ENCODE measurements around the gene SUPT20H. TPM values are rescaled to one million over a fixed set of nuclear protein-coding genes. Genes with fewer than 3 reads are reported as not detected.
"Not testable (repeated sequence)": the region's sequence is repeated elsewhere in the genome, so short reads cannot be mapped to it uniquely, and the experiment has no call there.

The SUPT20H gene
- total RNA-seq, 1 donor from 2014 or later: 62.8 TPM

DNA sequence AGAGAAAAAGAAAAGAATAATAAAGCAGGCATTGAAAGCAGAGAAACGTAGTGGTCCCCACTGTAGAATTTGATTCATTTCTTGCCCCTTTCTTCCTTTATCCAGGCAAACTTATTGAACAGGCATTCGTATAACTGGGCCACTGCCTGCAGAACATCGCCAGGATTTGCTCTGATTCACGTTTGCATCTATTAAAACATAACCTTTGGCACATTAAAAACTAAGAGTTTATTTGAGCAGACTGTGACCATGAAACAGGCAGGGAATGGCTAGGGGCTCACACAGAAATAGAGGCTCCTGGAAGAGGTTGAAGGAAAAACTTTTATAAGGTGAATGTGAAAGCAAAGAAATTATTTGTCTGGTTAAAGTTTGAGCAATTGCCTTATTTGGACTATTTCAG lies 12.5 kb upstream of the SUPT20H start:
- intact Hi-C loops (cut with DNase I): no loop called here

GRCh38 chr13:37070956-37071355 lies 11.5 kb upstream of the SUPT20H start:
- intact Hi-C loops (cut with DNase I): no loop called here
- DNase-seq (ENCODE audit: low spot score): no peak
- ATAC-seq: no peak

More for the DNA sequence above, 12.5 kb upstream of the SUPT20H start:
- no peak for ATAC-seq
- DNase-seq (ENCODE audit: low spot score): no peak

GRCh38 chr13:37070145-37070695 lies 10.7 kb upstream of the SUPT20H start:
- ATAC-seq (peak; percentile 23), DNase-seq (ENCODE audit: low spot score) (no peak)
- intact Hi-C loops (cut with DNase I): no loop called here

DNA sequence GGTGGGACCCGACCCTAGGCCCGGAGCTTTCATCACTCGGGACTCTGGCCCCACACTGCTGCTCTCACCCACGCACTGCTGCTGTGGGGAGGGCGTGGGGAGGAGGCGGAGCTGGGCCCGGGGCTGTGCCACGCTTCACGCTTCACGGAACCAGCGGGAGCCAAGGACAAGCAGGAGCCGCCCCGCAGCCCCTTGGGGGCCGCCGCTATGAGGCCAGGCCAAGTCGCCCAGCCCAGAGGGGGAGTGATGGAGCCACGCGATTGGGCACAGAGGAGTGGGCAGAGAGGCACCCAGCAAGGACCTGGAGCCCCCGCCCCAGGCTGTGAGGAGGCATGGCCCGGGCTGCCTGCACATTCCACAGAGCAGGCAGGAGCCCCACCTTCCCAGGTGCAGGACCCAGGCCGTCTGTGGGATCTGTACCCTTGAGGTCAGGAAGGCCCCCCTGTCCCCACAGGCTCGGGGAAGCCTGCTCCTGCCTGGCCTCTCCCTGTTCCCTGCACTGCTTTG lies 10.2 kb upstream of the SUPT20H start:
- no peak for DNase-seq (ENCODE audit: low spot score)
- peak; percentile 28 for ATAC-seq
- intact Hi-C loops (cut with DNase I): no loop called here

DNA sequence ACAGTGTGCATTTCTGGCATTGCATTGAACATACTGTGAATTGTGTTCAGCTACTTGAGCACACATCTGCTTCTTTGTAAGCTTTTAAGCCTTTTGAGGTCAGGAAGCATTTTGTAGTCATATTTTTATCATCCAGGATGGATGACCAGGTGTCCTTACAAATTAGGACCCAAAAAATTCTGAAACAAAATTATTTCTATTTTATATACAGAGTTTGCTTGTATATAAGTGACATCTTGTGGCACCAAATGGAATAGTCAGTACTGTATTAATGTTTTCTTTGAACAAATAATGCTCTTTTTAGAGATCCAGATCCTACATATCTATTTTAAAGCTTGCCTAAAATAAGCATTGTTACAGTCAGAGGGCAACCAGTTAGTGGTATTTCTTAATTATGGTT lies 9.5 kb upstream of the SUPT20H start:
- no peak for ATAC-seq
- intact Hi-C loops (cut with DNase I): no loop called here
- DNase-seq (ENCODE audit: low spot score): no peak

DNA sequence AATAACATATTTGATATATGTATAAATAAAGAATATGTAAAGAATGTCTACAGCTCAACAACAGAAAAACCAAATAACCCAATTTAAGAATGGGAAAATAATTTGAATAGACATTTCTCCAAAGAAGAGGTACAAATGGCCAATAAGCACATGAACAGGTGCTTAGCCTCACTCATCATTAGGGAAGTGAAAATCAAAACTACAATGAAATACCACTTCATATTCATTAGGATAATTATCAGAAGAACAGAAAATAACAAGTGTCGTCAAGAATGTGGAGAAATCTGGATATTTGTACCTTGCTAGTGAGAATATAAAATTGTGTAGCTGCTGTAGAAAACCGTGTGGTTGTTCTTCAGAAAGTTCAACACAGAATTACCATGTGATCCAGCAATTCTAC lies 8.4 kb upstream of the SUPT20H start:
- intact Hi-C loops (cut with DNase I): no loop called here
- DNase-seq (ENCODE audit: low spot score) (no peak), ATAC-seq (no peak)

DNA sequence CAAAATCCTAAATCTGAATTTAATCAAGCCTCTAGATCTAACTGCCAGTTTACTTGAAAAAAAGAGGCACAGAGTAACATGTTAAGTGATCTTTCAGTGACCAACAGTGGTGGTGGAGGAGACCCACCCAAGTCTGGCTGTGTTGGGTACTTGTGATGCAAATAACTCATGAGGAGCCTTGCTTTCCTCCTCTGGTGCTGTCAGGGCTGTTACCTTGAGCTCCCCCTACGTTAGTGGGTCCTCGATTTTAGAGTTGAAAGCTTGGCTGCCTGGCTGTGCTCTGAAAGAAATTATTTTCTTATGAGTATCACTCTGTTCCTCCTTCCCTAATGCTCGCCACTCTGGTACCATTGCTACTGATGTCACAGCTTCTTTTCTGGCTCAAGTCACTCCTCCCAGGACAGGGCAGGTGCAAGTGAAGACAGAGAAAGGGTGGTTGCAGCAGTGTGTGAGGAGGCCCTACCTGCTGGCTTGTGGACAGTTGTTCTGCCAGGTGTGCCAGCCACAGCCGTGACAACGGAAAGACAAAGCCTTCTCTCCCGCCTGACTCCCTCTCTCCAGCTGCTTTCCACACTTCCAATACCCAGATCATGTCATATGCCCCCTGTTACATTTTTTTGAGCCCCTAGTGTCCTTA lies 6.5 kb upstream of the SUPT20H start:
- DNase-seq (ENCODE audit: low spot score) (no peak), ATAC-seq (no peak)
- intact Hi-C loops (cut with DNase I): no loop called here

GRCh38 chr13:37059848-37060192 lies 332 bp upstream of the SUPT20H start:
- ATAC-seq (peak; percentile 11), DNase-seq (ENCODE audit: low spot score) (no peak)
- intact Hi-C loops (cut with DNase I): no loop called here

DNA sequence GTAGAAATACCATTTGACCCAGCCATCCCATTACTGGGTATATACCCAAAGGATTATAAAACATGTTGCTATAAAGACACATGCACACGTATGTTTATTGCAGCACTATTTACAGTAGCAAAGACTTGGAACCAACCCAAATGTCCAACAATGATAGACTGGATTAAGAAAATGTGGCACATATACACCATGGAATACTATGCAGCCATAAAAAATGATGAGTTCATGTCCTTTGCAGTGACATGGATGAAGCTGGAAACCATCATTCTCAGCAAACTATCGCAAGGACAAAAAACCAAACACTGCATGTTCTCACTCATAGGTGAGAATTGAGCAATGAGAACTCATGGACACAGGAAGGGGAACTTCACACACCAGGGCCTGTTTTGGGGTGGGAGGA lies 3.3 kb downstream of the SUPT20H start:
- ATAC-seq; intact Hi-C loops (cut with DNase I); DNase-seq (ENCODE audit: low spot score): not testable (repeated sequence)

DNA sequence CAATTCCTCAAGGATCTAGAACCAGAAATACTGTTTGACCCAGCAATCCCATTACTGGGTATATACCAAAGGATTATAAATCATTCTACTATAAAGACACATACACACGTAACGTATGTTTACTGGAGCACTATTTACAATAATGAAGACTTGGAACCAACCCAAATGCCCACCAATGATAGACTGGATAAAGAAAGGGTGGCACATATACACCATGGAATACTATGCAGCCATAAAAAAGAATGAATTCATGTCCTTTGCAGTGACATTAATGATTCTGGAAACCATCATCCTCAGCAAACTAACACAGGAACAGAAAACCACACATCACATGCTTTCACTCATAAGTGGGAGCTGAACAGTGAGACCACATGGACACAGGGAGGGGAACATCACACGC lies 6.4 kb downstream of the SUPT20H start:
- intact Hi-C loops (cut with DNase I); DNase-seq (ENCODE audit: low spot score); ATAC-seq: not testable (repeated sequence)

- no peak for DNase-seq (ENCODE audit: low spot score)
- intact Hi-C loops (cut with DNase I): no loop called here
- ATAC-seq: no peak
Measured at GRCh38 chr13:37049810-37050209, 9.7 kb downstream of the SUPT20H start.

DNA sequence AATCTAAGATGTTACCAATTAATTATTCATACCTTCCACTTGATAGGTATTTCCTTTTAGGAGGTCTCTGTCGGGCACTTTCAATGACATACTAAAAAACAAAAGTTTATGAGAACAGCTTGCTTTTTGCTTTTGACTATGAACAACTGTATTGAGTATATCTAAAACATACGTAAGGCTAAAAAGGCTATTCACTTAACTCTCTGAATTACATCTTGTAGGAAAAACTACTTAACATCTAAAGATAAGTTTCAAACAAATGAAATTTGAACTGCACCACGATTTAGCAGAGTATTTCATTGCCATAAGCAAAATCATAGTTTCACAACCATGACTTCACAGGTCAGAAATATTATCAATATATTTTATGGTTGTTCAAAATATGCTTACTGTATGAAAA lies 11.6 kb downstream of the SUPT20H start:
- DNase-seq (ENCODE audit: low spot score) (no peak), ATAC-seq (no peak)
- intact Hi-C loops (cut with DNase I): no loop called here

GRCh38 chr13:37047032-37047431 lies 12.5 kb downstream of the SUPT20H start:
- intact Hi-C loops (cut with DNase I): no loop called here
- DNase-seq (ENCODE audit: low spot score) (no peak), ATAC-seq (no peak)

DNA sequence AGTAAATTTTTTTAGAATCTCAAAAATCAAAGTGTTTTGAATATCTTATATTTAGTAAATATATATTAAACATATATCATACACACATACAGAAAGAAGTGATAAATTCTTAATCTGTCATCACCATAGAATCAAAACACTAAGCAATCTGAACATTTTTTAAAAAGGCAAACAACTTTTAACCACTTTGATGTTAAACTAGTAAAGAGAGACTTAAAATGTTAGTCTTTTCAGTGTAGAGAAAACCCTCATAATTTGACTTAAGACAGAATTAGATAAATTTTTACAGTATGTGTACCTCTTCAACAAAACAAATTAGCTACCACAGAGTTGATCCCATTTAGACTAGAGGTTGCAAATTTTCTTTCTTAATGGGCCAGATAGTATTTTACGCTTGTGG lies 13.4 kb downstream of the SUPT20H start:
- DNase-seq (ENCODE audit: low spot score): no peak
- no peak for ATAC-seq
- intact Hi-C loops (cut with DNase I): no loop called here

DNA sequence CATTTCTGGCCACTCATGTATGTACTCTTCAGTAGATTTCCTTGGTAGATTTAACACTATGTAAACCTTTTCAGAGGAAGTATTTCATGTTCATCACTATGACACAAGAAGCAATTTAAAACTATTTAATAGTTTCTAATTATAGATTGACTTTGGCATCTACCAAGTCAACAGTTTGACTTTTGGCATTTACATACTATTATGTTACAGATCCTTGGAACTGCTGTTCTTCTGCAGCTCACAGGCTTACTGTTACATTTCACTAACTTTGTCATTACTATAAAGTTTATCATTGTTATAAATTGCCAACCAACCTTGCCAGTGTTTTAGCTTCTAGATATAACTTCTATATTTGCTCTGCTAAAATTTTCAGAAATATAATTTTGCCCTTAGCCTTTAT lies 18.7 kb downstream of the SUPT20H start:
- no peak for DNase-seq (ENCODE audit: low spot score)
- intact Hi-C loops (cut with DNase I): no loop called here
- no peak for ATAC-seq

- ATAC-seq: no peak
- intact Hi-C loops (cut with DNase I): no loop called here
- DNase-seq (ENCODE audit: low spot score): no peak
Measured at GRCh38 chr13:37039896-37040295, 19.6 kb downstream of the SUPT20H start.

GRCh38 chr13:37037241-37037640 lies 22.2 kb downstream of the SUPT20H start:
- DNase-seq (ENCODE audit: low spot score) (no peak), ATAC-seq (no peak)
- intact Hi-C loops (cut with DNase I): no loop called here

DNA sequence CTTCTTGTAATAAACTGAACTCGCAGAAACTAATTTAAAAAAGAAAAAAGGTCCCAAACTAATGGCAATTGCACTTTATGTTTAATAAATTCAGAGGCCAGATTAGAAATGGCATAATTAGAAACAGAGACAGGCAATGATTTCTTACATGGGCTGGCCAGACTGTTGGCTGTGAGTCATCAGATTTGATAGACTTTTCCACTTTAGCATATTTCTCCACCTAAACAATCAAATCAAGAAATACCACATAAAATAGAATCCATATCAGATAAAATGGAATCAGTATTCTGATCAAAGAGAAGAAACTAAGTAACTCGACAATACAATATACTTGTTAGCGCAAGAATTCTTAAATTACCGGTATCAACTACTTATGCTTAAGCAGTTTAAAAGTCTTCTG lies 29.9 kb downstream of the SUPT20H start:
- no peak for ATAC-seq
- DNase-seq (ENCODE audit: low spot score): no peak
- intact Hi-C loops (cut with DNase I): no loop called here

- intact Hi-C loops (cut with DNase I): no loop called here
- ATAC-seq: no peak
Measured at GRCh38 chr13:37027639-37028038, 31.8 kb downstream of the SUPT20H start.

DNA sequence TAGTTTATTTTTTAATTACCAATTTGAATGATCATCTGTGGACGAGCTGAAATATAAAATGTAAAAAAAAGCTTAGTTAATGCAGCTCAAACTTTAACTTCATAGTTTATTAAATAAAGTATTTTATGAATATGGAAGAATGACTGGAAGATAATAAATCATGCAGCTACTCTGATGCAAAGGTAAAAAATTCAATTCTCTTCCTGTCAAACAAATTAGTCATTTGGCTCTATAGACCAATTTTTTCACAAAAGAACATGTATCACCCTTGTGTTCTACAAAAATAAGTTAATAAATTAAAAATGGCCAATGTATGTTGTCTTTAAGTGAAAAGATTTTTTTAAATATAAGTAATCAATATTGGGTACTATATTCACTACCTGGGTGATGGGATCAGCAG lies 32.7 kb downstream of the SUPT20H start:
- ATAC-seq: no peak
- intact Hi-C loops (cut with DNase I): no loop called here
- no peak for DNase-seq (ENCODE audit: low spot score)

More at GRCh38 chr13:37027639-37028038, 31.8 kb downstream of the SUPT20H start:
- DNase-seq (ENCODE audit: low spot score): no peak

- intact Hi-C loops (cut with DNase I): no loop called here
- no peak for DNase-seq (ENCODE audit: low spot score)
- ATAC-seq: no peak
Measured at GRCh38 chr13:37023871-37024270, 35.6 kb downstream of the SUPT20H start.

All from sciatic nerve (tissue), 2 donors.